C4-2B (cell line): Measurements from ENCODE around the gene TMEM181.

Source experiments
- ZFX ChIP-seq: fragments of 450-650 bp; IDR thresholded peaks from 2 replicates; pipeline ENCODE4 v1.6.1; 2017
- TF ChIP-seq, protein P1 (sequence below): fragments of 450-650 bp; conservative IDR thresholded peaks from 2 replicates; pipeline ENCODE4 v1.5.1; 2017; ENCODE audit warnings: mild to moderate bottlenecking

DNA sequence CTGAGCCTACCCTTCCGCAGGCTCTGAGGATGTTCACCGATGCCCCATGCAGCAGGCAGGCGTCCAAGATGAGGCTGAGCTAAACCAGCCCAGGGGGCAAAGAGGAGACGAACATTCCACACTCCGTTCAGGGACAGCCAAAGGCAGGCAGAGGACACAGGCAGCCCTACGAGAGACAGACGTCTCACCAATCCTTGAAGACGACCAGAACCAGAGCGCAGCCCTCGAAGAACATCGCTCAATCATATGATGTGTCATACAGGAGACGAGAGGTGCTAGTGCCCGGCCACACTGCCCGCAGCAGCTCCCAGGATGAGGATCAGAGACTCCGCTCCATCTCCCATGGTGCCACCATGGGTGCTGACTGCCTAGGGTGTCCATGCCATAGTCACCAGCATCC is 35.6 kb upstream of the TMEM181 start:
- TF ChIP-seq, protein P1, sequence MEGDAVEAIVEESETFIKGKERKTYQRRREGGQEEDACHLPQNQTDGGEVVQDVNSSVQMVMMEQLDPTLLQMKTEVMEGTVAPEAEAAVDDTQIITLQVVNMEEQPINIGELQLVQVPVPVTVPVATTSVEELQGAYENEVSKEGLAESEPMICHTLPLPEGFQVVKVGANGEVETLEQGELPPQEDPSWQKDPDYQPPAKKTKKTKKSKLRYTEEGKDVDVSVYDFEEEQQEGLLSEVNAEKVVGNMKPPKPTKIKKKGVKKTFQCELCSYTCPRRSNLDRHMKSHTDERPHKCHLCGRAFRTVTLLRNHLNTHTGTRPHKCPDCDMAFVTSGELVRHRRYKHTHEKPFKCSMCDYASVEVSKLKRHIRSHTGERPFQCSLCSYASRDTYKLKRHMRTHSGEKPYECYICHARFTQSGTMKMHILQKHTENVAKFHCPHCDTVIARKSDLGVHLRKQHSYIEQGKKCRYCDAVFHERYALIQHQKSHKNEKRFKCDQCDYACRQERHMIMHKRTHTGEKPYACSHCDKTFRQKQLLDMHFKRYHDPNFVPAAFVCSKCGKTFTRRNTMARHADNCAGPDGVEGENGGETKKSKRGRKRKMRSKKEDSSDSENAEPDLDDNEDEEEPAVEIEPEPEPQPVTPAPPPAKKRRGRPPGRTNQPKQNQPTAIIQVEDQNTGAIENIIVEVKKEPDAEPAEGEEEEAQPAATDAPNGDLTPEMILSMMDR, result no peak
- no peak for TF ChIP-seq ZFX
